Activated CD4-positive, alpha-beta T cell treated with anti-CD3 and anti-CD28 coated beads, Interleukin-2, amount 50 U/mL, for 4 hours (primary cell): Measurements from ENCODE around the gene PGC.

Source experiments
- DNase-seq, 2 experiments: peaks; one replicate each; pipeline ENCODE4 v3.0.0-alpha.2; 2020

Gene PGC

GRCh38 chr6:41693281-41694240 lies 53.6 kb downstream of the PGC start:
- no peak for DNase-seq

DNA sequence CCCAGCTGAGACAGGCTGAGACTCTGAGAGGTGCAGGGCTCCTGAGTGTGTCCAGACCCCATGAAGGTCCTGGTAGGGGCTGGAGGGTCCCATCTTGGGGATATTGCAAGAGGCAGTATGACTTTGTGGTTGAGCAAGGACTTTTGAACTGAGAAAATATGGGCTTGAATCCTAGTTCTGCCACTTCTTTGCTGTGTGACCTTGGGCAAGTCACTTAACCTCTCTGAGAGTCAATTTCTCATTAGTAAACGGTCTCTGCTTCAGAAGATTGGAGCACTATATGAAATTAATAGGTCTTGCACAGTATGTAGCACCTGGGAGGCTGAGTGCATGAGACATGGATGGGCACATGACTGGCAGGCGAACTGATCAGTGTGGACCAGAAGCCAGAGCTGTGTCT lies 54.5 kb downstream of the PGC start:
- DNase-seq = no peak

DNA sequence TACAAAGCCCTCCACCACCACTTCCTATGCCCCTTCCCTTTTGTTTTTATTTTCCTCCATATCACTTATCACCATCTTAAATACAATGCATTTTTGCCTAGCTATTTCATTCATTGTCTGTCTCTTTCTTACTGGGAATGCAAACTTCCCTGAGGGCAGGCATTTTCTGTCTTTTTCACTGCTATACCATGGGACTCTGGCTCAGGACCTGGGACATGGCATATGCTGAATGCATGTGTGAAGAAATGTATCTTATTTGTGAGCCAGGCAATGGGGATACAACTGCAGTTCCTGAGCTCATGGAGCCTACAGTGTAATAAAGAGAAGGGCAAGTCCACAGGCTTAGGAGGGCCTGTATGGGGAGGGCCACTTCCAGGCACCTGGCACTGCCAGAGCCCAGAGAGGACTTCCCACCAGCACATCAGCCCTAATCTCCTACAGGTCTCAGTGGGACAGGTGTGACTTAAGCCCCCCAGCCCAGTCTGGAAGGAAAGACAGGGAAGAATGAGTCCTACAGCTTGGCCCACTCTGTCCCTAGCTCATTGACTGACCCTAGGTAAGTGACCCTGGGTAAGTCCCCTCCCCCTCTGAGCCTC lies 55.0 kb downstream of the PGC start:
- no peak for DNase-seq

DNA sequence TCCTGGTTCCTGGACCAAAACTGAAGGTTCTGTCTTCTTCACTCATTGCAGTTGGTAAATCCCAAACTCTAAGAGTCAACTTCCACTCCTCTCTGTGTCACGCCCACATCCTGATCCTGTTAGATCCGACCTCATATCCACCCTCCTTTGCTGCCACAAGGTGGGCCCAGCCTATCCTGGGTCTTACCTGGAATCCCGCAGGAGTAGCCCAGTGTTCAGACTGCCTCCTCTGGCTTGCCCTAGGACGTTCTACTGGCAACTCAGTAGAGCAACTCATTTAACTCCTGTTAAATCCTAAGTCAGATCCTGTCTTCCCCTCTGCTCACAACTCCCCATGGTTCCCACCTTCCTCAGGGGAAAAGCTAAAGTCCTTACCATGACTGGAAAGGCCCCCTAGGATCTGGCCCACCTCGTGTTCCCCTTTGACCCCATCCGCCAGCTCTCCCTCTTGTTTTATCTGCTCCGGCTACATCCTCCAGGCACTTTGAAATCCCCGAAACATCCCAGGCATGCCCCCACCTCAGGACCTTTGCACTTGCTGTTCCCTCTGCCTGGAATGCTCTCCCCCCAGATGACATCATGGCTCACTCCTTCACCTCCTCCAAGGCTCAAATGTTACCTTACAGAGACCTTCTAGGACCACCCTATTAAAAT lies 55.6 kb downstream of the PGC start:
- DNase-seq = no peak

GRCh38 chr6:41690541-41691330 lies 56.5 kb downstream of the PGC start:
- no peak for DNase-seq

GRCh38 chr6:41689171-41690008 lies 57.8 kb downstream of the PGC start:
- no peak for DNase-seq

DNA sequence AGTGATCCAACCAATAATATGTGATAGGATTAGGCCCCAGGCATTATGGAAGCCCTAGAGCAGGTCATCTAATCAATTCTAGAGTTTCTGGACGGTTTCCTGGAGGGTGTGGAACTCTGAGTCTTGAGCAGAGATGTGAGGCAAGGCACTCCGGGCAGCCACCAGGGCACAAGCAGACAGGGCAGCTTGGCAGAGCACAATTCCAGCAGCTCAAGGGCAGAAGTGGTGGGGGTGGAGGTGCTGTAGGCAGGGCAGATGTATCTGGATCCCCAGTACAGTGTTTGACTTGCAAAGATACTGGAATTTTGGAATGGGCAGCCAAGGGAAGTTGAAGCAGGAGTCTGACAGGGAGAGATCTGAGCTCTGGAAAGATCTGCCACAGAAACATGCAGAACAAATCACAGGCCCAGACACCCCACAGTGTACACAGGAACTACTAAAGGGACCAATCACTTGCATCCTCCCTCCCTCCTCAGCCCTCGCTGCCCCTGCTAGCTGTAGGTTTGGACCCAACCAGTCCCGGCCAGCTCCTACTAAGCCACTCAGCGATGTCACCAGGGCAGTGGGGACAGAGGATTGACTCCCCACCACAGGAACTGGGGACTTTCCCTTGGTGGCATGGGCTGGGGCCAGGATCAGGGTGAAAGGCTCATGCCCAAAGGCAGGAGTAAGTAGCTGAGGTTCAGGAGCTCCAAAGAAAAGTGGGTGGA lies 58.8 kb downstream of the PGC start:
- DNase-seq = no peak

GRCh38 chr6:41687501-41688175 lies 59.6 kb downstream of the PGC start:
- no peak for DNase-seq
